ENCODE data around the gene MAST4.

- TF ChIP-seq EZH2phosphoT487 (IDR thresholded peaks at IDR 0.05; ENCODE audit: insufficient read depth, low read depth): no peak
- no peak for TF ChIP-seq EZH2 (IDR thresholded peaks at IDR 0.05; ENCODE audit: insufficient read depth, poor library complexity, severe bottlenecking)
Observed at GRCh38 chr5:67143549-67143948, 547.4 kb downstream of the MAST4 start.
